ENCODE data around the gene MEAK7.

DNA sequence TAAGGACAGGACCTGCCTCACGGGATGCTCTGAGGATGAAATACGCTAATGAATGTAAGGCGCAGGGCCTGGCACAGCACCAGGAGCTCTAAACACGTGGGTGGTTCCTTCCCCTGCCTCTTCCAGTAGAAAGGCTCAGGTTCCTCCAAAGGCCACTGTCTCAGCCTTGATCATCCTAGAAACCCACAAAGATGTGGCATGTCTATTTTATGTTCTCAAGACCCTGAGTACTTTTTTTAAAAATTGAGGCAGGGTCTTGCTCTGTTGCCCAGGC lies 17.0 kb upstream of the MEAK7 start:
- TF ChIP-seq, protein P1, sequence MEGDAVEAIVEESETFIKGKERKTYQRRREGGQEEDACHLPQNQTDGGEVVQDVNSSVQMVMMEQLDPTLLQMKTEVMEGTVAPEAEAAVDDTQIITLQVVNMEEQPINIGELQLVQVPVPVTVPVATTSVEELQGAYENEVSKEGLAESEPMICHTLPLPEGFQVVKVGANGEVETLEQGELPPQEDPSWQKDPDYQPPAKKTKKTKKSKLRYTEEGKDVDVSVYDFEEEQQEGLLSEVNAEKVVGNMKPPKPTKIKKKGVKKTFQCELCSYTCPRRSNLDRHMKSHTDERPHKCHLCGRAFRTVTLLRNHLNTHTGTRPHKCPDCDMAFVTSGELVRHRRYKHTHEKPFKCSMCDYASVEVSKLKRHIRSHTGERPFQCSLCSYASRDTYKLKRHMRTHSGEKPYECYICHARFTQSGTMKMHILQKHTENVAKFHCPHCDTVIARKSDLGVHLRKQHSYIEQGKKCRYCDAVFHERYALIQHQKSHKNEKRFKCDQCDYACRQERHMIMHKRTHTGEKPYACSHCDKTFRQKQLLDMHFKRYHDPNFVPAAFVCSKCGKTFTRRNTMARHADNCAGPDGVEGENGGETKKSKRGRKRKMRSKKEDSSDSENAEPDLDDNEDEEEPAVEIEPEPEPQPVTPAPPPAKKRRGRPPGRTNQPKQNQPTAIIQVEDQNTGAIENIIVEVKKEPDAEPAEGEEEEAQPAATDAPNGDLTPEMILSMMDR (IDR thresholded peaks at IDR 0.05), result no peak
- TF ChIP-seq POLR2A (IDR thresholded peaks at IDR 0.05), result no peak

Measured in body of pancreas (tissue), 4 donors.